Erythroblast (primary cell): Measurements from ENCODE around the gene APIP.

ENCODE experiments used
- GATA1 ChIP-seq: IDR thresholded peaks from 2 replicates; pipeline ENCODE4 v1.6.1; 2011; ENCODE audit warnings: low read depth, mild to moderate bottlenecking, control low read depth, low read length, moderate library complexity
- POLR2A ChIP-seq: IDR thresholded peaks from 2 replicates; pipeline ENCODE4 v1.6.1; 2011; ENCODE audit warnings: mild to moderate bottlenecking, low read length

DNA sequence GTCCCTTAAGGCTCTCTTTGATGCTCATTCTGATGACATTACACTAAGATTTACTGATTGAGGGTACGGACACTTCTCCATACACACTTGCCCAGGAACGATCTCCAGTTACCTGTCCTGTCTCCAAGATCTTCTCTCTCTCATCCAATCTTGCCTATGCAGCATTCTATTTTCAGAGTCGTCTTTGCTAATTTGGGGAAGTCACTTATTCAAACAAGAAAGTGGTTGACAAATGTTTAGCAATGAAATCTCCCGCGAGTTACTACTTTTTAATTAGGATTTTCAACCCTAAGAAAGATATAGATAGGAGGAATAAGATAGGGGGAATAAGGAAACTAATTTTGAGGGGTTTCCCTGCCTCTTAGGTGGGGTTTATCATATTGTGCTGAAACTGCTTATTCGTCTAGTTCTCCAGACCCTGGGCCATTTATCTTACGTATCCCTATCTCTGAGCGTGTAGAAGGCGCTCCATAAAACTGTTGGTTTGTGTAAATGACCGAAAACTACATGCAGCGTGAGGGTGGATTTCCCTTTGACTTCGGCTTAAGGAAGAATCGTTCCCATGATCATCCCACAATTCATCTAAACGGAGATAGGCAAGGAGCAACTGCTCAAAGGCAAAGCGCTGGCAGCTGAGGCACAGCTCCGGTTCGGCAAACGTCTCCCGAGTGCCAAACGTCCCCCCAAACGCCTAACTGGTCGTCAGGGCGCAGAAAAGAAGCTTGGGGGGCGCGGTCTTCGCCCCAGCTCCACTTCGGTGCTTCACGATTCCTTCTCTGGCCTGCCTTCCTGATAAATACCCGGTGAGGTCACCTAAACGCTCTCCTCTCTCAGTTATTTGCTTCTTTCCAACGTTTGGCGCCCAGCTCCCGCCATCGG, 804 bp downstream of the APIP start:
- TF ChIP-seq POLR2A (no peak), GATA1 (no peak)
